Spleen (tissue), 11 donors: Measurements from ENCODE around the gene LRTM2. TPM values are rescaled to one million over a fixed set of nuclear protein-coding genes. Genes with fewer than 3 reads are reported as not detected.

Source experiments
- DNase-seq: peaks from one replicate; pipeline ENCODE4 v3.0.0-alpha.2; 2020
- H3K27ac ChIP-seq, 8 donors: fragments of 200-600 bp; sonication (generic) in 7 of 8; 1 replicate in 4 of 8; 2 replicates in 4 of 8; pipeline versions ENCODE4 v1.5.0 to v1.8.0; 2016 to 2021; ENCODE audit warnings: inconsistent platforms in 4 of 8, mild to moderate bottlenecking in 4 of 8, moderate library complexity in 1 of 8
- H3K27me3 ChIP-seq, 7 donors: fragments of 200-600 bp; sonication (generic) in 6 of 7; replicated peaks in 1 of 7; 1 replicate in 4 of 7; 2 replicates in 3 of 7; pipeline versions ENCODE4 v1.5.0 to v1.8.0; 2016 to 2021; ENCODE audit warnings: inconsistent platforms in 3 of 7, mild to moderate bottlenecking in 1 of 7
- H3K36me3 ChIP-seq, 6 donors: fragments of 200-600 bp; sonication (generic) in 5 of 6; 1 replicate in 4 of 6; 2 replicates in 2 of 6; pipeline versions ENCODE4 v1.5.0 to v1.8.0; 2016 to 2021; ENCODE audit warnings: inconsistent platforms in 2 of 6
- H3K4me1 ChIP-seq, 6 donors: fragments of 200-600 bp; sonication (generic) in 5 of 6; 1 replicate in 3 of 6; 2 replicates in 3 of 6; pipeline versions ENCODE4 v1.5.0 to v1.8.0; 2016 to 2021; ENCODE audit warnings: inconsistent platforms in 3 of 6
- H3K4me3 ChIP-seq, 8 donors: fragments of 200-600 bp; sonication (generic) in 7 of 8; 1 replicate in 4 of 8; 2 replicates in 4 of 8; pipeline versions ENCODE4 v1.5.0 to v1.8.0; 2016 to 2021; ENCODE audit warnings: inconsistent platforms in 4 of 8, mild to moderate bottlenecking in 4 of 8, moderate library complexity in 2 of 8
- H3K9me3 ChIP-seq, 8 donors: fragments of 200-600 bp; sonication (generic) in 7 of 8; 1 replicate in 4 of 8; 2 replicates in 4 of 8; pipeline versions ENCODE4 v1.5.0 to v1.8.0; 2016 to 2021; ENCODE audit warnings: inconsistent platforms in 4 of 8
- CTCF ChIP-seq, 11 experiments: fragments of 200-600 bp in 7 of 11; fragments of 450-650 bp in 4 of 11; sonication (generic) in 4 of 11; IDR thresholded peaks in 8 of 11; conservative IDR thresholded peaks in 3 of 11; 1 replicate in 7 of 11; 2 replicates in 4 of 11; pipeline versions ENCODE4 v1.4.0 to v1.8.0; 2016 to 2021; ENCODE audit warnings: antibody characterized with exemption in 11 of 11, inconsistent platforms in 4 of 11, mild to moderate bottlenecking in 1 of 11
- POLR2A ChIP-seq, 3 donors: fragments of 450-650 bp; IDR thresholded peaks; one replicate each; pipeline ENCODE4 v1.5.1; 2017; ENCODE audit warnings: antibody characterized with exemption in 3 of 3, mild to moderate bottlenecking in 1 of 3
- POLR2AphosphoS5 ChIP-seq, 3 donors: sonication (generic); formaldehyde crosslinking; IDR thresholded peaks; one replicate each; pipeline ENCODE4 v1.5.1; 2017; ENCODE audit warnings: antibody characterized with exemption in 3 of 3
- WGBS, 5 donors: extraction: QIAGEN DNeasy Blood & Tissue Kit in 3 of 5; methylation state at CpG; one replicate each; pipeline versions ENCODE4 v1.1.5 to v1.1.7; 2013 to 2018; 5-methylcytosine and 5-hydroxymethylcytosine counted together
- intact Hi-C: fragments of 100-400 bp; cut with DNase I; formaldehyde crosslinking; loops from one replicate; pipeline ENCODE4 v1.15.0; 2023; ENCODE audit warnings: low total_unique reads
- polyA plus RNA-seq, 3 donors: library from polyadenylated mRNA; stranded (reverse); fragments of 200-250 nt; gene quantifications; one replicate each; pipeline ENCODE4 v1.2.1, GENCODE V29; 2013
- total RNA-seq, 7 donors: library from RNA; depleted of rRNA in 3 of 7; stranded (reverse); fragments of >200 nt in 3 of 7; fragmentation: NEBNext Ultra II Directional in 4 of 7; extraction: Animal tissue kit (Norgen Biotek cat#: 25700) in 4 of 7; gene quantifications; one replicate each; pipeline versions ENCODE4 v1.1.0 to v1.2.1, GENCODE V29; 2016 to 2021
- donor health status: healthy with polysubstance abuse.
- donor health status: DM: no; HTN: no; CAD: no; lungs with moderate emphysema.
- donor health status: DM: no; HTN: no; CAD: no.
- donor health status: Bipolar disorder and iron deficiency.
- donor health status: healthy.
- donor health status: DM: no; HTN: no; CAD: no.
- donor health status: DM: yes; HTN: yes; CAD: no.

Gene LRTM2
- total and polyA plus RNA-seq, 10 donors = 0.12 TPM; not detected in 9

GRCh38 chr12:1863823-1864222, 43.5 kb downstream of the LRTM2 start:
- H3K27me3 ChIP-seq = peaks cover 0 to 36% (median 8%) of the 10 kb centered on the region in 7 donors
- H3K4me3 ChIP-seq = no peak overlapping the region
- no peak for TF ChIP-seq POLR2AphosphoS5 (IDR thresholded peaks at IDR 0.05)
- TF ChIP-seq POLR2A (IDR thresholded peaks at IDR 0.05) = no peak
- TF ChIP-seq CTCF (IDR thresholded peaks at IDR 0.05 in 8 of 11, conservative IDR thresholded peaks at IDR 0.05 in 3 of 11) = no peak
- no peaks in the 10 kb centered on the region for H3K4me1 ChIP-seq
- H3K36me3 ChIP-seq = no peaks in the 10 kb centered on the region
- H3K9me3 ChIP-seq = peaks cover 0 to 8% (median 0%) of the 10 kb centered on the region in 8 donors
- DNase-seq = no peak
- WGBS, 5 donors = 85 to 94% (median 91%) methylated on average over 16 of the region's 16 CpGs
- H3K27ac ChIP-seq = no peak overlapping the region
- intact Hi-C loops = no loop called here

GRCh38 chr12:1864456-1864855, 44.1 kb downstream of the LRTM2 start:
- no peaks in the 10 kb centered on the region for H3K4me1 ChIP-seq
- no peaks in the 10 kb centered on the region for H3K36me3 ChIP-seq
- 60 to 82% (median 61%) methylated on average over 14 to 27 of the region's 27 CpGs for WGBS, 5 donors
- peaks cover 0 to 8% (median 0%) of the 10 kb centered on the region in 8 donors for H3K9me3 ChIP-seq
- intact Hi-C loops = no loop called here
- TF ChIP-seq POLR2AphosphoS5 (IDR thresholded peaks at IDR 0.05) = no peak
- TF ChIP-seq POLR2A (IDR thresholded peaks at IDR 0.05) = no peak
- TF ChIP-seq CTCF (IDR thresholded peaks at IDR 0.05 in 8 of 11, conservative IDR thresholded peaks at IDR 0.05 in 3 of 11) = no peak
- H3K27me3 ChIP-seq = peaks cover 0 to 36% (median 8%) of the 10 kb centered on the region in 7 donors
- no peak for DNase-seq
- H3K27ac ChIP-seq = no peak overlapping the region
- H3K4me3 ChIP-seq = no peak overlapping the region

- Histone ChIP-seq H3K27me3 (peaks cover 0 to 36% (median 8%) of the 10 kb centered on the region in 7 donors), H3K4me3 (no peak overlapping the region), H3K9me3 (peaks cover 0 to 8% (median 0%) of the 10 kb centered on the region in 8 donors), H3K36me3 (no peaks in the 10 kb centered on the region), H3K27ac (no peak overlapping the region), H3K4me1 (no peaks in the 10 kb centered on the region)
- DNase-seq = no peak
- intact Hi-C loops = no loop called here
- no peak for TF ChIP-seq POLR2AphosphoS5 (IDR thresholded peaks at IDR 0.05)
- WGBS, 5 donors = 56 to 70% (median 61%) methylated on average over 34 to 37 of the region's 37 CpGs; no CpG with 5 or more reads in 1 of the 5 donors
Observed at GRCh38 chr12:1864867-1865266, 44.5 kb downstream of the LRTM2 start.

GRCh38 chr12:1865284-1865866, 45.0 kb downstream of the LRTM2 start:
- intact Hi-C loops = no loop called here
- 82 to 90% (median 86%) methylated on average over 28 to 32 of the region's 32 CpGs for WGBS, 5 donors
- DNase-seq = no peak

More at GRCh38 chr12:1865284-1865866, 45.0 kb downstream of the LRTM2 start:
- no peak overlapping the region for H3K4me3 ChIP-seq
- H3K4me1 ChIP-seq = no peaks in the 10 kb centered on the region
- H3K9me3 ChIP-seq = peaks cover 0 to 8% (median 0%) of the 10 kb centered on the region in 8 donors
- no peaks in the 10 kb centered on the region for H3K36me3 ChIP-seq
- TF ChIP-seq POLR2A (IDR thresholded peaks at IDR 0.05) = no peak
- TF ChIP-seq POLR2AphosphoS5 (IDR thresholded peaks at IDR 0.05) = no peak
- no peak for TF ChIP-seq CTCF (IDR thresholded peaks at IDR 0.05 in 8 of 11, conservative IDR thresholded peaks at IDR 0.05 in 3 of 11)
- H3K27ac ChIP-seq = no peak overlapping the region
- peaks cover 0 to 36% (median 8%) of the 10 kb centered on the region in 7 donors for H3K27me3 ChIP-seq
